Measurements from ENCODE around the gene GGTLC2. TPM values are rescaled to one million over a fixed set of nuclear protein-coding genes. Genes with fewer than 3 reads are reported as not detected.
A peak's percentile ranks its signal among the peaks of the same experiment; 100 is the strongest.

Gene GGTLC2
- total RNA-seq, 1 donor from 2014 or later: not detected

DNA sequence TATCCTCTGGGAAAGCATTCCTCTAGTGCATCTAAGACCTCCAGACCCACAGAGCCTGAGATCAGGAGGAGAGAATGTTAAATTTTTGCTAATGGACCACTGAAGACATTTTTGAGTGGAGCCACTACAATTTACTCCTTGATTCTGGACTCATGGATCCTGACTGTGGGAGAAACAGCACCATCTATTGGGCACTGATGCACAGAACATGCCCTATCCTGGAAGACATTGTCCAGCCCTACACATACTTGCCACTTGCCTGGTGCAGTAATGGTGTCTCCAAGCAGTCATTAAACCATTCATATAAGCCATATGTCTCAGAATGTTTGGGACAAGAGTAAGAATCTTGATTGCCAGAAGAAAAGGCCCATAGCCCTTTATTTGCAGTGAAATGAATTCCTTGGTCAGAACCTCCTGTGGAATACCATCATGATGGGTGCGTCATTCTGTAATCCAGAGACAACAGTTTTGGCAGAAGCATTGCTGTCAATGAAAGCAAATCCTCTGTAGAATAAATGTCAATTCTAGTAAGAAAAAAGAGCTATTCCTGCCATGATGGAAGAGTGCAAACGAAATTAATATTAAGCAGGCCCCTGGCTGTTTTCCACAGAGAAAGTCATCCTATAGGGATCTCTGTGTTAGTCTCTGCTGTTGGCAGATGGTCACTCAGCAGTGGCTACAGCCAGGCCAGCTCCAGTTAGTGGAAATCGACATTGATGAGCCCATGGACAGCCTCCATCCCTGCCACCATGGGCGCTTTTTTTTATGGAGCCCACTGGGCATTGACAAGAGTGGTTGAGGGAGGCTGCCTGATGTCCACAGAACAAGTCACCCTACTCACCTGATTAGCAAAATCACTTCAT is 43.5 kb downstream of the GGTLC2 start:
- no peaks in the 10 kb centered on the region for H3K4me1 Mint-ChIP-seq (ENCODE audit: unreplicated experiment)
- DNase-seq (ENCODE audit: low spot score): peak; percentile 51
- H3K36me3 Mint-ChIP-seq (ENCODE audit: low read depth, unreplicated experiment): no peaks in the 10 kb centered on the region
- TF ChIP-seq, protein P1, sequence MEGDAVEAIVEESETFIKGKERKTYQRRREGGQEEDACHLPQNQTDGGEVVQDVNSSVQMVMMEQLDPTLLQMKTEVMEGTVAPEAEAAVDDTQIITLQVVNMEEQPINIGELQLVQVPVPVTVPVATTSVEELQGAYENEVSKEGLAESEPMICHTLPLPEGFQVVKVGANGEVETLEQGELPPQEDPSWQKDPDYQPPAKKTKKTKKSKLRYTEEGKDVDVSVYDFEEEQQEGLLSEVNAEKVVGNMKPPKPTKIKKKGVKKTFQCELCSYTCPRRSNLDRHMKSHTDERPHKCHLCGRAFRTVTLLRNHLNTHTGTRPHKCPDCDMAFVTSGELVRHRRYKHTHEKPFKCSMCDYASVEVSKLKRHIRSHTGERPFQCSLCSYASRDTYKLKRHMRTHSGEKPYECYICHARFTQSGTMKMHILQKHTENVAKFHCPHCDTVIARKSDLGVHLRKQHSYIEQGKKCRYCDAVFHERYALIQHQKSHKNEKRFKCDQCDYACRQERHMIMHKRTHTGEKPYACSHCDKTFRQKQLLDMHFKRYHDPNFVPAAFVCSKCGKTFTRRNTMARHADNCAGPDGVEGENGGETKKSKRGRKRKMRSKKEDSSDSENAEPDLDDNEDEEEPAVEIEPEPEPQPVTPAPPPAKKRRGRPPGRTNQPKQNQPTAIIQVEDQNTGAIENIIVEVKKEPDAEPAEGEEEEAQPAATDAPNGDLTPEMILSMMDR (IDR thresholded peaks at IDR 0.05; ENCODE audit: unreplicated experiment): peak; percentile 37
- H3K4me3 Mint-ChIP-seq (ENCODE audit: unreplicated experiment): no peak overlapping the region
- no peak overlapping the region for H3K27ac Mint-ChIP-seq (ENCODE audit: unreplicated experiment)
- H3K9me3 Mint-ChIP-seq (ENCODE audit: unreplicated experiment): no peaks in the 10 kb centered on the region
- H3K27me3 Mint-ChIP-seq (ENCODE audit: unreplicated experiment): peaks cover 3% of the 10 kb centered on the region

DNA sequence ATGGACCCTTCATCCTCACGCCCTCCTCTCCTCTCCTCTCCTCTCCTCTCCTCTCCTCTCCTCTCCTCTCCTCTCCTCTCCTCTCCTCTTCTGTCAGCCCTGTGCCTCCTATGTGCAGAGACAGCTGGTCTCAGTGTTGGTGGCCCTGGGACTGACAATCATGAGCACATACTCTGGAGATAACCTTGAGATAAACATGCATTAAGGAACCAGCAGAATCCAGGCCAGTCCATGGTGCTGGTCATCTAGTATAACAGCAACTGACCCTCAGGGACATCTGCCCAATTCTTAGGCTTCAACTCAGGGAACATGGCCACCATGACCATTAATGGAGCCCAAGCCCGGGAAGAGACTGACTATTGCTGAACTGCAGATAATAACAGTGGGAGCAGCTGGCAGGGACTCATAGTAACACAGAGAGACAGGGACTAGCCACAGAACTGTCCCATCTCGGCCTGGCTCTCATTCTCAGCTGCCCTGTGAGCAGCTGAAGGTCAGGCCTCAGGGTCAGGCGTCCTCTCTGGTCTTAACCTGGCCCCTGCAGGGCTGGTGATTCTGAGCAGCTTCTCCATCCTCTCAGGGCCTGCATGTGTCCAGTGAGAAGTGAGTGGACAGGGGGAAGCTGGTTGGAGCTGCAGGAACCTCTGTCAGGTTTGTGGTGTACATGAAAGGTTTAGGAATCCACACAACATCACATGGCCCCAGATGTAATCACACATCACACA is 45.4 kb downstream of the GGTLC2 start:
- Mint-ChIP-seq H3K4me1 (ENCODE audit: unreplicated experiment) (no peaks in the 10 kb centered on the region), H3K9me3 (ENCODE audit: unreplicated experiment) (no peaks in the 10 kb centered on the region), H3K27me3 (ENCODE audit: unreplicated experiment) (peaks cover 3% of the 10 kb centered on the region)

DNA sequence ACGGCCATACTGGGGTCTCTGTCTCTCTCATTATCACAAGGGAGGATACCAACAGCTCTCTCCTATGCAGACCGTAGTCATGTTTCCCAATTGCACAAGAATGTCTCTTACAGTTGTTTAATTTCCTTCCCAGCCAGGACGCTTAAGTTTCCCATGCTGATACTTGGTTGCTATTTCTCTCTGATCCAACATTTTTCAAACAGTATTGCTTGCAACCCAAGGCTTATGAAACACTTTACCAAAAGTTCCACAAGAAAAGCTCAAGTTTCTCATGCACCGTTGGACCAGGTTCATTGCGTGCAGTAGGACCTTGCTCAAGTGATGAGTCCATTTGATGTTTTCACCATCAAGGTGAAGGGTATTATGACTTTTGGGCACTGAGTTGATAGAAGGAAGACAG is 46.6 kb downstream of the GGTLC2 start:
- TF ChIP-seq, protein P1 (IDR thresholded peaks at IDR 0.05; ENCODE audit: unreplicated experiment): no peak
- Mint-ChIP-seq H3K4me3 (ENCODE audit: unreplicated experiment) (no peak overlapping the region), H3K27ac (ENCODE audit: unreplicated experiment) (no peak overlapping the region)

More for the DNA sequence above, 45.4 kb downstream of the GGTLC2 start:
- DNase-seq (ENCODE audit: low spot score): no peak
- H3K4me3 Mint-ChIP-seq (ENCODE audit: unreplicated experiment): no peak overlapping the region
- no peak overlapping the region for H3K27ac Mint-ChIP-seq (ENCODE audit: unreplicated experiment)
- TF ChIP-seq, protein P1 (IDR thresholded peaks at IDR 0.05; ENCODE audit: unreplicated experiment): no peak
- no peaks in the 10 kb centered on the region for H3K36me3 Mint-ChIP-seq (ENCODE audit: low read depth, unreplicated experiment)

DNA sequence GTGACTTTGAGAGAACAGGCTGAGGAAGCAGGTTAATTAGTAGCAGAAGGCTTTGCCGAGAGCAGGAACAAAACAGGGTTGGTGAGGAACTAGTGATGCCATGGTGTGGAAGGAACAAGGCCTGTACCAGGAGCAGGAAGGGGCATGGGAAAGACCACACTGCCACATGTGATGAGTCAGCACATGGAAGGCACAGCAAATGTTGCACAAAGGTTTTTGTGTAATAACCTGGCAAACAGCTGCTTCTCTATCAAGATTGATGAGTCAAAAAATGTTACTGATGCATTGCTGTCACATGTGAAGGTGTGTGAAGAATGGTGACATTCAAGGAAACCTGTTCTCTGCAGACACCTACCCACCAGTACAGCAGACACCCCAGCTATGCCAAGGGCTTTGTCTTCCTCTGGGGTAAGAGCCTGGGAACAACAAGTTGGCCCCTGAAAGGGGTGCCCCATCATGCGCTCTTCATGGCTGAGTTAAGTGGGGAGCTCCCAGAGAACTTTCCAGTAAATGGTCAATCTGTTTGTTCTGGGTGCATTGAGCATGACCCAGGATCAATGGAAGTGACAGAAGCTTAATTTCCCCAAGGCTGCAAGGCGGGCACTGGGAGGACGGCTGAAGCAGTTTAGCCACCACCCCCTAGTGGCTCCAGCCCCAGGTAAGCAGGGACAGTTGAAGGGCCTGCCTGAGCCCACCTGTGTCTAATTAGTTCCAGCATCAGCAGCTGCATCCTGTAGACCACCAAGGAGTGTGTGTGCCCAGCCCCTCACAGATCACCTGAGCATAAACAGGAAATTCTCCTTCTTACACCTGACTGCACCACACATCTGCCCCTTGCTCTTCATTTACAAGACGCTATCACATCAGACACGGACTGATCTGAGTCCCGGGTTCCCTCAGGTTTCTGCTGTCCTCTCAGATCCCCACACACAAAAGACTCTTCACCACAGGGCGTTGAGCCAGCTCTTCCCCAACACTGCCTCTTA is 47.6 kb downstream of the GGTLC2 start:
- H3K36me3 Mint-ChIP-seq (ENCODE audit: low read depth, unreplicated experiment): no peaks in the 10 kb centered on the region
- TF ChIP-seq, protein P1 (IDR thresholded peaks at IDR 0.05; ENCODE audit: unreplicated experiment): no peak
- H3K27me3 Mint-ChIP-seq (ENCODE audit: unreplicated experiment): peaks cover 3% of the 10 kb centered on the region
- H3K27ac Mint-ChIP-seq (ENCODE audit: unreplicated experiment): no peak overlapping the region
- no peak overlapping the region for H3K4me3 Mint-ChIP-seq (ENCODE audit: unreplicated experiment)
- no peaks in the 10 kb centered on the region for H3K4me1 Mint-ChIP-seq (ENCODE audit: unreplicated experiment)
- no peaks in the 10 kb centered on the region for H3K9me3 Mint-ChIP-seq (ENCODE audit: unreplicated experiment)
- DNase-seq (ENCODE audit: low spot score): no peak

More for the DNA sequence above, 46.6 kb downstream of the GGTLC2 start:
- no peak for DNase-seq (ENCODE audit: low spot score)
- Mint-ChIP-seq H3K36me3 (ENCODE audit: low read depth, unreplicated experiment) (no peaks in the 10 kb centered on the region), H3K4me1 (ENCODE audit: unreplicated experiment) (no peaks in the 10 kb centered on the region), H3K27me3 (ENCODE audit: unreplicated experiment) (peaks cover 3% of the 10 kb centered on the region), H3K9me3 (ENCODE audit: unreplicated experiment) (no peaks in the 10 kb centered on the region)
